ENCODE measurements around the gene VPS50. TPM values are rescaled to one million over a fixed set of nuclear protein-coding genes. Genes with fewer than 3 reads are reported as not detected.

The VPS50 gene
- total RNA-seq, 1 experiment from 2014 or later: 9.2 TPM

DNA sequence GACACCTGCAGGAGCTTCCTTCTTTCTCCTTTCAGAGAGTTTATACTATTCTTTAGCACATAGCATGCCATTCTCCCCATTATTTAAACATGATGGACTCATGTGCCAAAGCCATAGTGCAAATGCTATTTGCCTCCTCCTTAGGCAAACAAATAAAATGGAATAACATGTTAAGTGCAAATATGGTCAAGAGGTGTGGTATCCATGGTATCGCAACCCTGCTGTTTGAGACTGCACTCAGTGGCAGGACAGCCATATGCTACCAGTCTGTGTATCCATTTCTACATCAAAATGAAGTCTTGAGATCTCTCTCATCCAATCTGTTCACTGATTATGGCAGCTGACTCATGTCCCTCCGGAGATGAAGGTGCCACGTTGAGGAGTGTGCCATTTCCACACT, 28.7 kb upstream of the VPS50 start:
- no peak overlapping the region for H3K27ac Mint-ChIP-seq
- ATAC-seq: no peak
- TF ChIP-seq, protein P1, sequence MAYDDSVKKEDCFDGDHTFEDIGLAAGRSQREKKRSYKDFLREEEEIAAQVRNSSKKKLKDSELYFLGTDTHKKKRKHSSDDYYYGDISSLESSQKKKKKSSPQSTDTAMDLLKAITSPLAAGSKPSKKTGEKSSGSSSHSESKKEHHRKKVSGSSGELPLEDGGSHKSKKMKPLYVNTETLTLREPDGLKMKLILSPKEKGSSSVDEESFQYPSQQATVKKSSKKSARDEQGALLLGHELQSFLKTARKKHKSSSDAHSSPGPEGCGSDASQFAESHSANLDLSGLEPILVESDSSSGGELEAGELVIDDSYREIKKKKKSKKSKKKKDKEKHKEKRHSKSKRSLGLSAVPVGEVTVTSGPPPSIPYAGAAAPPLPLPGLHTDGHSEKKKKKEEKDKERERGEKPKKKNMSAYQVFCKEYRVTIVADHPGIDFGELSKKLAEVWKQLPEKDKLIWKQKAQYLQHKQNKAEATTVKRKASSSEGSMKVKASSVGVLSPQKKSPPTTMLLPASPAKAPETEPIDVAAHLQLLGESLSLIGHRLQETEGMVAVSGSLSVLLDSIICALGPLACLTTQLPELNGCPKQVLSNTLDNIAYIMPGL (CRISPR knock-in tag; IDR thresholded peaks at IDR 0.05): no peak
- TF ChIP-seq CTCF (IDR thresholded peaks at IDR 0.05): no peak
- TF ChIP-seq ATF2 (CRISPR knock-in tag; IDR thresholded peaks at IDR 0.05; ENCODE audit: borderline replicate concordance, low read depth): no peak
- no peak for TF ChIP-seq JUN (CRISPR knock-in tag; IDR thresholded peaks at IDR 0.05)
- TF ChIP-seq, protein P2, sequence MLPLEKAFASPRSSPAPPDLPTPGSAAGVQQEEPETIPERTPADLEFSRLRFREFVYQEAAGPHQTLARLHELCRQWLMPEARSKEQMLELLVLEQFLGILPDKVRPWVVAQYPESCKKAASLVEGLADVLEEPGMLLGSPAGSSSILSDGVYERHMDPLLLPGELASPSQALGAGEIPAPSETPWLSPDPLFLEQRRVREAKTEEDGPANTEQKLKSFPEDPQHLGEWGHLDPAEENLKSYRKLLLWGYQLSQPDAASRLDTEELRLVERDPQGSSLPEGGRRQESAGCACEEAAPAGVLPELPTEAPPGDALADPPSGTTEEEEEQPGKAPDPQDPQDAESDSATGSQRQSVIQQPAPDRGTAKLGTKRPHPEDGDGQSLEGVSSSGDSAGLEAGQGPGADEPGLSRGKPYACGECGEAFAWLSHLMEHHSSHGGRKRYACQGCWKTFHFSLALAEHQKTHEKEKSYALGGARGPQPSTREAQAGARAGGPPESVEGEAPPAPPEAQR (CRISPR knock-in tag; IDR thresholded peaks at IDR 0.05): no peak
- TF ChIP-seq EMX1 (CRISPR knock-in tag; IDR thresholded peaks at IDR 0.05): no peak
- no peak for TF ChIP-seq ZNF416 (CRISPR knock-in tag; IDR thresholded peaks at IDR 0.05)
- no peak for TF ChIP-seq FOXK1 (CRISPR knock-in tag; IDR thresholded peaks at IDR 0.05)
- no peaks in the 10 kb centered on the region for H3K4me1 Mint-ChIP-seq
- ChIA-PET POLR2A (no interaction called here), CTCF (no interaction called here)
- H3K36me3 Mint-ChIP-seq: no peaks in the 10 kb centered on the region
- DNase-seq (ENCODE audit: low spot score): no peak
- peaks cover 30% of the 10 kb centered on the region for H3K27me3 Mint-ChIP-seq (ENCODE audit: low read depth)
- no peak overlapping the region for H3K4me3 Mint-ChIP-seq
- no peaks in the 10 kb centered on the region for H3K9me3 Mint-ChIP-seq

DNA sequence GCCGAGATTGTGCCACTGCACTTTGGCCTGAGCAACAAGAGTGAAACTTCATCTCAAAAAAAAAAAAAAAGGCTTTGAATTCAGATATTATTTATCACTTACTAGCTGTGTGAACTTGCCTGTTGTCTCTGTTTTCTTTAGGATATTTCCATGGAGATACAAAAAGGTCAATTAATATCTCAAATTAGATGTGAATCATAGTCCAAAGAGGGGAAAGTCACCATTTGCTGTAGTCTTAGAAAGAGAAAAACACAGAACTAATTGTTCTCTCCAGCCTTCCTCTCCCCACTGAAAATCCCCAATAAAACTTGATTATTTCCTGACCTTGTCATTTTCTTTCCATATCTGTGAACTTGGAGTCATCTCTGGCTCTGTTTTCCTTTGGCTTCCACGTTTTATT, 27.1 kb upstream of the VPS50 start:
- H3K4me3 Mint-ChIP-seq: no peak overlapping the region
- no peak overlapping the region for H3K27ac Mint-ChIP-seq
- DNase-seq (ENCODE audit: low spot score) (no peak), ATAC-seq (no peak)
- no peaks in the 10 kb centered on the region for H3K4me1 Mint-ChIP-seq
- POLR2A ChIA-PET: no interaction called here
- no peaks in the 10 kb centered on the region for H3K9me3 Mint-ChIP-seq
- TF ChIP-seq, protein P3, sequence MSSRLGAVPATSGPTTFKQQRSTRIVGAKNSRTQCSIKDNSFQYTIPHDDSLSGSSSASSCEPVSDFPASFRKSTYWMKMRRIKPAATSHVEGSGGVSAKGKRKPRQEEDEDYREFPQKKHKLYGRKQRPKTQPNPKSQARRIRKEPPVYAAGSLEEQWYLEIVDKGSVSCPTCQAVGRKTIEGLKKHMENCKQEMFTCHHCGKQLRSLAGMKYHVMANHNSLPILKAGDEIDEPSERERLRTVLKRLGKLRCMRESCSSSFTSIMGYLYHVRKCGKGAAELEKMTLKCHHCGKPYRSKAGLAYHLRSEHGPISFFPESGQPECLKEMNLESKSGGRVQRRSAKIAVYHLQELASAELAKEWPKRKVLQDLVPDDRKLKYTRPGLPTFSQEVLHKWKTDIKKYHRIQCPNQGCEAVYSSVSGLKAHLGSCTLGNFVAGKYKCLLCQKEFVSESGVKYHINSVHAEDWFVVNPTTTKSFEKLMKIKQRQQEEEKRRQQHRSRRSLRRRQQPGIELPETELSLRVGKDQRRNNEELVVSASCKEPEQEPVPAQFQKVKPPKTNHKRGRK (CRISPR knock-in tag; IDR thresholded peaks at IDR 0.05; ENCODE audit: borderline replicate concordance): no peak
- TF ChIP-seq ATF2 (CRISPR knock-in tag; IDR thresholded peaks at IDR 0.05; ENCODE audit: borderline replicate concordance, low read depth) (no peak), E2F1 (CRISPR knock-in tag; IDR thresholded peaks at IDR 0.05) (no peak), FOXJ3 (CRISPR knock-in tag; IDR thresholded peaks at IDR 0.05; ENCODE audit: borderline replicate concordance) (no peak), RELA (CRISPR knock-in tag; IDR thresholded peaks at IDR 0.05; ENCODE audit: borderline replicate concordance) (no peak), ZNF219 (CRISPR knock-in tag; IDR thresholded peaks at IDR 0.05; ENCODE audit: borderline replicate concordance) (no peak), GRHL2 (CRISPR knock-in tag; IDR thresholded peaks at IDR 0.05; ENCODE audit: insufficient replicate concordance, severe bottlenecking) (no peak), TCF7 (CRISPR knock-in tag; IDR thresholded peaks at IDR 0.05; ENCODE audit: low read depth) (no peak)
- TF ChIP-seq, protein P1 (CRISPR knock-in tag; IDR thresholded peaks at IDR 0.05): no peak
- TF ChIP-seq, protein P4, sequence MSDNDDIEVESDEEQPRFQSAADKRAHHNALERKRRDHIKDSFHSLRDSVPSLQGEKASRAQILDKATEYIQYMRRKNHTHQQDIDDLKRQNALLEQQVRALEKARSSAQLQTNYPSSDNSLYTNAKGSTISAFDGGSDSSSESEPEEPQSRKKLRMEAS (CRISPR knock-in tag; IDR thresholded peaks at IDR 0.05): no peak
- TF ChIP-seq, protein P5, sequence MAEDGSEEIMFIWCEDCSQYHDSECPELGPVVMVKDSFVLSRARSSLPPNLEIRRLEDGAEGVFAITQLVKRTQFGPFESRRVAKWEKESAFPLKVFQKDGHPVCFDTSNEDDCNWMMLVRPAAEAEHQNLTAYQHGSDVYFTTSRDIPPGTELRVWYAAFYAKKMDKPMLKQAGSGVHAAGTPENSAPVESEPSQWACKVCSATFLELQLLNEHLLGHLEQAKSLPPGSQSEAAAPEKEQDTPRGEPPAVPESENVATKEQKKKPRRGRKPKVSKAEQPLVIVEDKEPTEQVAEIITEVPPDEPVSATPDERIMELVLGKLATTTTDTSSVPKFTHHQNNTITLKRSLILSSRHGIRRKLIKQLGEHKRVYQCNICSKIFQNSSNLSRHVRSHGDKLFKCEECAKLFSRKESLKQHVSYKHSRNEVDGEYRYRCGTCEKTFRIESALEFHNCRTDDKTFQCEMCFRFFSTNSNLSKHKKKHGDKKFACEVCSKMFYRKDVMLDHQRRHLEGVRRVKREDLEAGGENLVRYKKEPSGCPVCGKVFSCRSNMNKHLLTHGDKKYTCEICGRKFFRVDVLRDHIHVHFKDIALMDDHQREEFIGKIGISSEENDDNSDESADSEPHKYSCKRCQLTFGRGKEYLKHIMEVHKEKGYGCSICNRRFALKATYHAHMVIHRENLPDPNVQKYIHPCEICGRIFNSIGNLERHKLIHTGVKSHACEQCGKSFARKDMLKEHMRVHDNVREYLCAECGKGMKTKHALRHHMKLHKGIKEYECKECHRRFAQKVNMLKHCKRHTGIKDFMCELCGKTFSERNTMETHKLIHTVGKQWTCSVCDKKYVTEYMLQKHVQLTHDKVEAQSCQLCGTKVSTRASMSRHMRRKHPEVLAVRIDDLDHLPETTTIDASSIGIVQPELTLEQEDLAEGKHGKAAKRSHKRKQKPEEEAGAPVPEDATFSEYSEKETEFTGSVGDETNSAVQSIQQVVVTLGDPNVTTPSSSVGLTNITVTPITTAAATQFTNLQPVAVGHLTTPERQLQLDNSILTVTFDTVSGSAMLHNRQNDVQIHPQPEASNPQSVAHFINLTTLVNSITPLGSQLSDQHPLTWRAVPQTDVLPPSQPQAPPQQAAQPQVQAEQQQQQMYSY (CRISPR knock-in tag; IDR thresholded peaks at IDR 0.05): no peak
- peaks cover 34% of the 10 kb centered on the region for H3K27me3 Mint-ChIP-seq (ENCODE audit: low read depth)
- CTCF ChIA-PET: no interaction called here
- no peaks in the 10 kb centered on the region for H3K36me3 Mint-ChIP-seq
